ENCODE measurements around the gene PAMR1.

Gene PAMR1

GRCh38 chr11:35491231-35491871 is 34.1 kb downstream of the PAMR1 start:
- DNase-seq = no peak

- no peak for DNase-seq
These were observed 37.3 kb downstream of the PAMR1 start for GRCh38 chr11:35488117-35488516.

DNA sequence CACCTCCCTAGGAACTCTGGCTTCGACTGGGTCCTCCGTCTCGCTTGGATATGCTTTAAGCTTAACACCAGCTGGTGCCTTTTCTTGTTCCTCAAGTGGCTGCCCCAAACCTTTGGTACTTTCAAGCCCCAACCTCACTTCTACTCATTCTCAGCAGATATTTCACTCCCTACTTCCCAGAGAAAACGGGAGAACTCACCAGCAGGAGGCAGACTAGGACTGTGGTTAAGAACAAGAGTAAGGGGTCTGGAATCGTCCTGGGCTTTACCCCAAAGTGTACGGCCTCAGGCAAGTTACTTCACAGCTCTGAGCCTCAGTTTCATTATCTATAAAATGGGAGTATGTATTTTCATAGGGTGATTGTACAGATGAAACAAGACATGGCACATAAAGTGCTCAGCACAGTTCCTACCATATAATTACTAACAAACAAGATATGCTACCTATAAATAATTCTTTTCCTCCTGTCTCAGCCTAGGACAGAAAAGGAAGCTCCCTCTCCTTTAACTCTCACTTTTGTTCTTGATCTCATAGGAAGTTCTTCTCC is 37.8 kb downstream of the PAMR1 start:
- DNase-seq = no peak

DNA sequence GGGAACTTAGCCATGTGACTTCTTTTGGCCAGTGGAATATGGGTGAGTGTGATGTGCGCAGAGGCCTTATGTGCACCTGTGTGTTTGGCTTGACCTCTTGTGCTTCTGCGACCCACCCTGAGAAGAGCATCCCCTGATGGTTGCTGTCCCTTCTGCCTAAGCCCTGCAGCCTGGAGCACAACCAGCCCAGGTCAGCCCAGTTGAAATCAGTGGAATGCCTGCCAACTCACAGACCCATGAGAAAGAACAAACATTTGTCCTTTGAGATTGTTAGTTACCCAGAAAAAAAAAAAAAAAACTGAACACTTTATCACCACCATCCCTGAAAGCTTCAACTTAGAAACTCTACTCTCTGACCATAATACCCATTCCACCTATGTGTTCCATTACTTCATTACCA is 38.5 kb downstream of the PAMR1 start:
- no peak for DNase-seq

DNA sequence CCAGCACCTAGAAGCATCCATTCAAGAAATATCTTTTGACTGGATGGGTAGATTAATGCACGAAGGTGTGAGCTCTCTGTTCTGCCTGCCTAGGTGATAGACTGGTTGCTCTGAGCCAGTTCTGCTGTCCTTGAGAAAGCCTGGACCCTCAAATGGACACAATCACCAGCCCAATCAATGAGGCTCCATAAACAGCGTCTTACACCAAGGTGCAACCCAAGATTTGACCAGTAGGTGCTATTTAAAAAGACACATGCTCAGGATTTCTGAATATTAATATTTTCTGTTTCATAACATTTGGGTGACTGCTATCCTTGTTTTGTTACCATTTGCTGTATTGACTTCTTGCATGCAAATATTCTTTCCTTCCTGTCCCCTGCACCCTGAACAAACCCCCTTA is 39.0 kb downstream of the PAMR1 start:
- no peak for DNase-seq

DNA sequence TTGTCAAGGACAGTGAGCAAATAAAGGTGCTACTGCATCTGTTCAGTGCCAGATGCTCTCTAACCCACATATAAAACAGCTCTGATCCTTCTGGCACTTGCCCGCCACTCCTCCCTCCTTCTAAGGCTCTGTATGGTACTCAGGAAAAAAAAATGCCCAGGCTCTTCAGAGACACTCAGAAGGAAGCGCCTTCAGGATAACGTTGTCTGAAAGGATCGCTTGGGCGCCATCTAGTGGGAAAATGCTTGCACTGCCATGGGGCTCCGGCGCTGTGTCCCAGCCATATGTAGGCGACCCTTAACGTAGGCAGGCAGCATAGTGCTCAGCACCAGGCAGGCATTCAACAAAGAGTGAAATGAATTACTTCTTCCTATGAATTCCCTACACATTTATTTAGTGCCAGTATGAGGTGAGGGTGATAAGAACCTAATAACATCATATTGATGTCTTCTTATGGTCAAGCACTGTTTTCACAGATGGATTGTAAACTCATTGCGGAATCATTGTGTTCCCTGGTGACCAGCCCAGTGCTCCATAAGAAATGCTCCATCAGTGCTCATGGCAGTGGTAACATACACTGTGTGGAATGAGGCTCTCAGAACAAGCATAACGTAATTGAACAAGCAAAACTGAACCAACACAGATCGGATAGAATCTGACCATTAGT is 39.6 kb downstream of the PAMR1 start:
- peak; percentile 30 to 62 (median 44) for DNase-seq

DNA sequence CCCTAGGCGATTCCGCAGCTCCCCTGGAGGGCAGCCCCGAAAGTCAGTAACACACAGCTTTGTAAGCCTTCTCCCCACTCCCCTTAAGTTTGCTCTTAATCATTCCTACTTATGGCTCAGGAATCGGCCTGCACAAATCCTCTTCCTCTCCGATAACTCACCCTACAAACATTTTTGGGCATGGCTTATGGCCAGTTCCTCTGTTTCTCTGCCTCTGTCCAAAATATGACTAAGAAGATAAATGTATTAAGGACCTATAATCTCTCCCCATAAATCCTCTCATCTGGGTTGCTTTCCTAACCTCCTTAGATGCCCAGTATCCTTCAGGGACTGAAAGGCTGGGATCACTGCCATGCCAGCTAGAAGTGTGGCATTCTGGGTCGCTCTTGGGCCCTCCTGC is 41.0 kb downstream of the PAMR1 start:
- DNase-seq = no peak

DNA sequence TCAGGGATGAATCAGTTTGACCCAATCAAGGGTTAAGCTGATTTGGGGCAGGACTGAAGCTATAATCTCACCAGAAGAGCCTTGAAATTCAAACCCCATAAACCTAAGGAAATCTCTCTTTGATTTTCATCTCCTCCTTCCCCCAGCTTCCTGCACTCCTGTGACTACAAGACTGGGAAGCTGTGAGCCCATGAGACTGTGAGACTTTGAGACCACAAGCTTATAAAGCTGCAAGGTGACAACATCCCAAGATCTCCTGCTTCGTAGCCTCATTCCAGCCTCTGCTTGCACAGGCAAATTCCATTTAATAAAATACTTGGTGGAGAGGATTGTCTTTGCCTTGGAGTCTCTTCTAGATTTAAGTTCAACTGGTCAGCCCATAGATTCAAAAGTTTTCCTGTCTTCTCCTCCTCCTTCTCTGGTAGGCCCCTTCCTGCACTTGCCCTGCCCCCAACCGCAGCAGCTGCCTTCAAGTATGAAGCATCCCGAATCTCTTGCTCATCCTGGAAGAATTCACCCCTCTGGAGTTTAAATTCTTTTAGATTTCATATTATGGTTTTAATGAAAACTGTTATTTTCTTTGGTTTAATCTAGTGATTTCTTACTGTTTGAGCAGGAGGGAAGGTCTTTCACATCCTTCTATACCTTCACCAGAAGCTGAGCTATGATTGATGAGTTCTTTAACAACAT is 42.1 kb downstream of the PAMR1 start:
- no peak for DNase-seq

- no peak for DNase-seq
These were observed 45.7 kb downstream of the PAMR1 start for GRCh38 chr11:35479731-35480130.

- no peak for DNase-seq
These were observed 46.8 kb downstream of the PAMR1 start for GRCh38 chr11:35478471-35479091.

DNA sequence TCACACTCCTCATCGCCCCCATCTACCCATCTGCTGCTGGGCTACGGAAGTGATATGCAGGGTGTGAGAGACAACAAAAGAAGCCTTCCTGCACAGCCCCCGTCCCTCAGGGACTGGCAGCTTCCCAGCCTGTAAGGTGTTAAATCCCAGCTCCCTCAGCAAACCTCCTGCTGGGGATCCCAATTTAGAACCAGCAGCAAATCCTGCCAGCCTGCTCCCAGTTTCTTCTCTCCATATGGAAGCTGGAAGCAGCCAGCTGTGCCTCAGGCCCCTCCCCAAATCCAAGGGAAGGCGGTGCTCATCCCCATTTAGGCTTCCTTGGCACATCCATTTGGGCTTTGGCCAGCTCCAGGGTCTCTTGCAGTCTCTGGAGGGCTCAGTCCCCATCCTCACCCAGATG is 47.5 kb downstream of the PAMR1 start:
- DNase-seq = no peak

- DNase-seq = no peak
These were observed 50.7 kb downstream of the PAMR1 start for GRCh38 chr11:35474688-35475087.

- DNase-seq = no peak
These were observed 51.5 kb downstream of the PAMR1 start for GRCh38 chr11:35473795-35474374.

- no peak for DNase-seq
These were observed 54.8 kb downstream of the PAMR1 start for GRCh38 chr11:35470616-35471015.

DNA sequence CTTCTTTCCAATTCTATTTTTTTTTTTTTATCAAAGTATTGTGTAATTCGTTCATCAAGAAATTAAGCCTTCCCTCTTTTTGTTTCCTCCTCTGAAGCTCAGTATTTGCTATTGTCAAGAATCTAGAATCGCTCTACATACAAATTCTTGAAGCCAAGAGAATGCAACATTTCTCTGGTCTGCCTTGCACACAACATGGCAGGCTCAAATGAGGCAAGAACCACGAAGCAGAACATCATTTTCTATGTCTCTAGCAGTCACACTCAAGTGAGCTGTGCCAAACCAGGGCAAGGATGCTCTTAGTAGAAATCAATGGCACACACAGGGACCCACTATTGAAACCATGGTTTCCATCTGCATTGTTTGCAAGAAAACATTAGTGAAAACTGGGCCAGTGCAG is 59.4 kb downstream of the PAMR1 start:
- DNase-seq = no peak

- no peak for DNase-seq
These were observed 61.1 kb downstream of the PAMR1 start for GRCh38 chr11:35464308-35464707.

GRCh38 chr11:35463331-35463751 is 62.1 kb downstream of the PAMR1 start:
- DNase-seq = no peak

GRCh38 chr11:35461917-35462538 is 63.4 kb downstream of the PAMR1 start:
- DNase-seq = no peak

DNA sequence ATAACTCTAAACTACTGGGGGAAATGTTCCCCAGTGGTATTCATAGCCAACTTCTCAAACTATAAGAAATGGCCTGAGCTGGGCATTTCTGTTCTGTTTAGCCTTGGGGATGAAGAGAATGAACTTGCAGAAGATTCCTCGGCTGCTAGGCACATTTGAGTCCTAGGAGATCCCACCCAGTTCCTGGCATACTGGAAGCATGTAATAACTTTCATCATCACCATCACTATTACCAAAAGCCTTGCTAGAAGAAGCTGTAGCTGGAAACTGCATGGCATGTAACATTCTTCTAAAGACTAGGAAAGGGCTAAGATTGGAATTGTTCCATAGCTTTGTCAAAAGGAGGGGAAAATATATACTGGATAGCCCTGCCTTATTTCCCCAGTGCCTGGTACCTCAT is 65.9 kb downstream of the PAMR1 start:
- DNase-seq = no peak

DNA sequence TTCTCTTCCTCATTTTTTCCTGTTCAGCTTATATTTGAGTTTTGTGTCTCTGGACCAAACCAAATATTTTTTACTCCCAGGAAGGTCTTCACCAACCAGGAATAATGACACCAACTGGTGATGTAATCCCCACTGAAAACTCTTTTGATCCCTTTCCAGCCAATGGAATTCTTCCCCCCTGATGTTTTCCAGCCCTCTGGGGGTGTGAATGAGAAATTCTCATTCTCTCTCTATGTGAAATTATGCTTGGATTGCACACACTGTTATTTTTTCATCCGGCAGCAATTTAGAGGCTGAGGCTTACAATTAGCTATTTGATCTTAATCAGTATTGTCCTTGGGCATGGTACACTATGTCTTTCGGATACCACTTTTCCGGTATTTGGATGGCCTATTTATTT is 66.6 kb downstream of the PAMR1 start:
- DNase-seq = no peak

GRCh38 chr11:35454362-35454761 is 71.1 kb downstream of the PAMR1 start:
- DNase-seq = no peak

DNA sequence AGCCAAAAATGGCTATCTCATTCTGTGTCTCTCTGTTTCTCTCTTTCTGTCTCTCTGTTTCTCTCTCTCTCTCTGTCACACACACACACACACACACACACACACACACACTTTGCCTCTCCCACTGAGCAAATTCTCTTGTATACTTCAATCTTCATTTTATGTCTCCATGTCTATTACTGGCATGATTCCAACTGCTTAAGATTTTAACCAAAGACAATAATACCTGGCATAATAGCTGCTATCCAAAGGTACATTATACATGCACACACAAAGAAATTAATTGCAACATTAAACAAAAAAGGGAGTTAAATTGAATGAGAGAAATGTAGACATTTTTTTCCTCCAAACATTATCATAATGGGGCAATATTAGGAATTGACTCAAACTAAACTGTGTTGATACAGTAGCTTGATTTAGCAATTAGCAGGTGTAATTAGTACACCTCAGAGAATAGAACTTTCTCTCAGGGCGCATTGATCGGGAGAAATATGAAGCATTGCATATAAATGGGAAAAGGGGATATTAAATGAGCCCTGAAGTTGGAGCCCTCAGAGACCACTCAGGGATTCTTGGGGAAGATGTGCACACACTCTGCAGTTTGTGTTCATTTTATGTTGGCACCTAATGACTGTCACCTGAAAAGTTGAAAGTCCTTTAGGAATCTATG is 88.7 kb downstream of the PAMR1 start:
- no peak for DNase-seq
